ENCODE results near the gene TXNL4A.
A peak's percentile ranks its signal among the peaks of the same experiment; 100 is the strongest.

The TXNL4A gene

GRCh38 chr18:80034068-80034851, 45.9 kb upstream of the TXNL4A start, which contains the start of gene RBFA (continued):
- TF ChIP-seq HIC1 (tag by site-specific recombination; IDR thresholded peaks at IDR 0.05) (peak; percentile 84; the same call in 1 of the 2 replicates), ZNF561 (tag by site-specific recombination; IDR thresholded peaks at IDR 0.05; ENCODE audit: borderline replicate concordance) (peak; percentile 71; the same call in 1 of the 2 replicates), ZNF24 (tag by site-specific recombination; IDR thresholded peaks at IDR 0.05) (no peak), KLF1 (tag by site-specific recombination; IDR thresholded peaks at IDR 0.05) (peak; percentile 92), ZNF830 (tag by site-specific recombination; IDR thresholded peaks at IDR 0.05; ENCODE audit: low read depth) (no peak), YY1 (tag by site-specific recombination; IDR thresholded peaks at IDR 0.05) (peak; percentile 58; the same call in 1 of the 2 replicates), ZBTB21 (tag by site-specific recombination; IDR thresholded peaks at IDR 0.05) (no peak), ZNF394 (tag by site-specific recombination; IDR thresholded peaks at IDR 0.05; ENCODE audit: borderline replicate concordance) (peak; percentile 31; the same call in 1 of the 2 replicates), ZNF362 (tag by site-specific recombination; IDR thresholded peaks at IDR 0.05) (no peak), REST (tag by site-specific recombination; IDR thresholded peaks at IDR 0.05) (no peak), ATF2 (tag by site-specific recombination; IDR thresholded peaks at IDR 0.05; ENCODE audit: low read depth) (no peak), ZNF2 (tag by site-specific recombination; IDR thresholded peaks at IDR 0.05) (peak; percentile 50; the same call in 1 of the 2 replicates), GLIS1 (tag by site-specific recombination; IDR thresholded peaks at IDR 0.05) (peak; percentile 80), ZNF654 (tag by site-specific recombination; IDR thresholded peaks at IDR 0.05; ENCODE audit: low read depth) (no peak), ZNF639 (tag by site-specific recombination; IDR thresholded peaks at IDR 0.05) (peak; percentile 38; the same call in 1 of the 2 replicates), ZBTB8A (tag by site-specific recombination; IDR thresholded peaks at IDR 0.05) (peak; percentile 86), EGR2 (tag by site-specific recombination; IDR thresholded peaks at IDR 0.05; ENCODE audit: low read depth) (no peak), ZNF777 (tag by site-specific recombination; IDR thresholded peaks at IDR 0.05; ENCODE audit: borderline replicate concordance) (0 out of 2 replicates have a peak, but pooled peaks have one; percentile 40), ZNF692 (tag by site-specific recombination; IDR thresholded peaks at IDR 0.05) (peak; percentile 82), ZNF585B (tag by site-specific recombination; IDR thresholded peaks at IDR 0.05) (no peak), ZNF785 (tag by site-specific recombination; IDR thresholded peaks at IDR 0.05) (no peak), ZSCAN30 (tag by site-specific recombination; IDR thresholded peaks at IDR 0.05) (peak; percentile 89)
- TF ChIP-seq, protein P1, sequence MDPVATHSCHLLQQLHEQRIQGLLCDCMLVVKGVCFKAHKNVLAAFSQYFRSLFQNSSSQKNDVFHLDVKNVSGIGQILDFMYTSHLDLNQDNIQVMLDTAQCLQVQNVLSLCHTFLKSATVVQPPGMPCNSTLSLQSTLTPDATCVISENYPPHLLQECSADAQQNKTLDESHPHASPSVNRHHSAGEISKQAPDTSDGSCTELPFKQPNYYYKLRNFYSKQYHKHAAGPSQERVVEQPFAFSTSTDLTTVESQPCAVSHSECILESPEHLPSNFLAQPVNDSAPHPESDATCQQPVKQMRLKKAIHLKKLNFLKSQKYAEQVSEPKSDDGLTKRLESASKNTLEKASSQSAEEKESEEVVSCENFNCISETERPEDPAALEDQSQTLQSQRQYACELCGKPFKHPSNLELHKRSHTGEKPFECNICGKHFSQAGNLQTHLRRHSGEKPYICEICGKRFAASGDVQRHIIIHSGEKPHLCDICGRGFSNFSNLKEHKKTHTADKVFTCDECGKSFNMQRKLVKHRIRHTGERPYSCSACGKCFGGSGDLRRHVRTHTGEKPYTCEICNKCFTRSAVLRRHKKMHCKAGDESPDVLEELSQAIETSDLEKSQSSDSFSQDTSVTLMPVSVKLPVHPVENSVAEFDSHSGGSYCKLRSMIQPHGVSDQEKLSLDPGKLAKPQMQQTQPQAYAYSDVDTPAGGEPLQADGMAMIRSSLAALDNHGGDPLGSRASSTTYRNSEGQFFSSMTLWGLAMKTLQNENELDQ (tag by site-specific recombination; IDR thresholded peaks at IDR 0.05; ENCODE audit: low read depth), result no peak
- TF ChIP-seq, protein P2, sequence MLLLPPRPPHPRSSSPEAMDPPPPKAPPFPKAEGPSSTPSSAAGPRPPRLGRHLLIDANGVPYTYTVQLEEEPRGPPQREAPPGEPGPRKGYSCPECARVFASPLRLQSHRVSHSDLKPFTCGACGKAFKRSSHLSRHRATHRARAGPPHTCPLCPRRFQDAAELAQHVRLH (tag by site-specific recombination; IDR thresholded peaks at IDR 0.05), result peak; percentile 59; the same call in 1 of the 2 replicates

Data from HEK293 (cell line).